A549 treated with ZK216348 at 1 μM for 4 hours (cell line): ENCODE results near the gene PLPP7. TPM values are rescaled to one million over a fixed set of nuclear protein-coding genes. Genes with fewer than 3 reads are reported as not detected.

Experiments used
- total RNA-seq: library from RNA; stranded (reverse); fragments of 200-300 nt; extraction: Qiagen RNA extraction; gene quantifications from 5 replicates; pipeline ENCODE4 v1.2.3, GENCODE V29; 2022; ENCODE audit warnings: low read depth

The PLPP7 gene
- total RNA-seq, result not detected in 5 replicates

DNA sequence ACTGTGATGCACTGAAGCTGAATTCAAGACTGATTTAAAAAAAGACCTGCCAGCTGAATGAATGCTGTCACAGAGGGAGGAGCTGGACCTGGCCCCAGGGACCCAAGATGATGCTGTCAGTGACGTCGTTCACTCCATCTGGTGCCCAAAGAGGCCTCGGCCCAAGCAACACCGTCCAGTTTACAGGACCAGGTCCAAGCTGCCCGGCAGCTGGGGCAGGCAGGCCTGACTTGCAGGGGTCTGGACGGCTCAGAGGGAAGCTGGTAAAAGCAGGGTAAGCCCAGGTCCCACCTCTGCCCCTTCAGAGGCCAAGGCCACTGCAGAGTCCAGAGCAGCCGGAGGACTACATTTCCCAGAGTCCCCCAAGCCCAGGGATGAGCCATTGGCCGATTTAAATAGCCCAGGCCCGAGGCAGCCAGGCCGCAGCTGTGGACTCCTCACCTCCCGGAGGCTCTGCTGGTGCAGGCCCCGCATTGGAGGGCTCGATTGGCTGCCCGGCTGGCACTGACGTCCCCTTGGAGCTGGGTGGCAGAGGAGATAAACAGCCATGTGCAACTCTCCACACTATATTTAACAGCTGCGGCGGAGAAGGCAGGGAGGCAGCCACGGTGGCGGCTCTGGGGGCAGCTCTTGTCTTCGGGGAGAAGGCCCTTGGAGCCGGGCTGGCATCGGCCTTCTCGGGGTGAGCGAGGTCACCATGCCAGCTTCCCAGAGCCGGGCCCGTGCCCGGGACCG, at the start of gene PLPP7:
PLPP7 (plus strand) TSS at position 423 of the 735 bp plus-strand sequence; CDS start at position 698, 275 bp downstream.

DNA sequence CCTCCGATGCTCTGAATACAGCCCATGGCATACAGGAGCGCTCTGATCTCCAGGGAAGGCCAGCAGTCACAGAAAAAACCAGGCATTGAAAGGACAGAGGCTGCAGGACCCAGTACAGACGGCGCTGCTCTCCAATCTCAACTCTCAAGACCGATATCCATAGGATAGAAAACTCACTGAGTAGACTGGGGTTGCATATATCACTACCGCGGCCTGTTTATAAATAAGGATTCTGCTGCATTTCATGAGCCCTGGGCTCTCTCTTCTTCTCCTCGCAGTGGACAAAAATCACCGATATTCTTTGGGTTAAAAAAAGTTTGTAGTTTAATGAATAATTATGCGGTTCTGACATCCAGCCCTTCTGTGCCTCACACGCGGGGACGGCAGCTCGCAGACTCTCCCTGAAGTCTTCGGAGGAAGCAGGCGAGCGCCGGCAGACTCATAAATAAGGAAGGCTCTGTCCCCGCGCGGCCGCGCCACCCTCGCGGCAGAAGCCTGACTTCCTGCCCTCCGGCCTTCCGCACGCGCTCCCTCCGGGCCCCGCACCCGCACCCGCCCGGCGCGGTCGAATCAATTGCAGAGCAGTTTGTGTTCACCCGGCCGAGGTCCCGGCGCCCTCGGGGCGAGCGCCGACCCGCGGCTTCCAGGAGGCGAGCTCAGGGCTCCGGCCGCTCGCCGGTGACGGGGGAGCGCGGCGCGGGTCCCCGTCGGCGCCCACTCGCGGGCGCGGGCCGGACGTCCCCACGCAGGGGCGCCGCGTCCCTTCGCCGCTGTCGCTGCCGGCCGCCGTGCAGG, 13.2 kb upstream of the PLPP7 start, which contains the start of gene FAM78A:
FAM78A (minus strand) TSS at position 417 of the 795 bp plus-strand sequence; CDS start at position 86, 331 bp downstream.

Other genes with a start within 250 kb of the PLPP7 start
- gene AIF1L, start 193.2 kb upstream of the PLPP7 start, total RNA-seq, result 1.4 to 2.1 TPM (median 1.5 TPM) in 5 replicates
- 21.7 to 29.5 TPM (median 26.4 TPM) in 5 replicates for gene NUP214, start 164.1 kb upstream of the PLPP7 start, total RNA-seq
- 0.13 to 0.48 TPM (median 0.42 TPM) in 5 replicates for gene FAM78A, start 13.2 kb upstream of the PLPP7 start, total RNA-seq
- 38.3 to 77.5 TPM (median 73.3 TPM) in 5 replicates for gene PRRC2B, start 104.4 kb downstream of the PLPP7 start, total RNA-seq
- gene POMT1, start 213.2 kb downstream of the PLPP7 start, total RNA-seq, result 11.0 to 20.8 TPM (median 19.3 TPM) in 5 replicates
- 14.0 to 24.0 TPM (median 22.8 TPM) in 5 replicates for gene UCK1, start 241.5 kb downstream of the PLPP7 start, total RNA-seq